ENCODE data around the gene DECR2. TPM values are rescaled to one million over a fixed set of nuclear protein-coding genes. Genes with fewer than 3 reads are reported as not detected.
A peak's percentile ranks its signal among the peaks of the same experiment; 100 is the strongest.

The DECR2 gene
- total and polyA plus RNA-seq, 2 of the 13 experiments (the other 11 are each of a cell fraction or from before 2014, with no cell fraction given) = 36.3 to 44.6 TPM

DNA sequence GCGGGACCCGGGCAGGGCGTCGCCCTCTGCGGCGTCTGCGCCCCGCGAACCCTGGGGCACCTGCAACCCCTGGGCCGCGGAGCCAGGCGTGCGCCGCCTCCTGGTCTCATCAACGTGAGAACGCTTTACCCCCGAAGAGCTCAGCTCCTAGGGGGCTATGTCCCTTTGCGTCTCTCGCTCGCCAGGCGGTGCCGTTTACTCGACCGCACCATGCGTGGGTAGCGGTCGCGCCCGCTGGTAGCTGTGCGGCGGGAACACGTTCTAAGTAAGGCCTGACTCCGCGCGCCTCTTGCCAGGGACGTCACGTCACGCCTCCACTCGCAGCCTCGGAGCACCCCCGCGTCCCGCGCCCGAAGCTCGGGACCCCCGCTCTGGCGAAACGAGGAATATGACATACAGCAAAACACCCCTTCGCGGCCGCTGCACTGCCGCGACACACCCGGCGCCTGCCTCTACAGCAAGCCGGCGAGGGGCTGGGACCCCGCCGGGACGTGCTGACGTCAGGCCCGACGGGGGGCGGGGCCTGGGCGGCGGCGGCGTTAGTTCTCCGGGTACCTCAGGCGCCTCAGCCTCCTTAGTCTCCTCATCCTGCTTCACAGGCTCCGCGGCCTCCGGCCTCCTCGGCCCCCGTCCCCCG lies 23.5 kb downstream of the DECR2 start, which contains the start of gene RAB11FIP3 (continued):
- TF ChIP-seq, protein P1, sequence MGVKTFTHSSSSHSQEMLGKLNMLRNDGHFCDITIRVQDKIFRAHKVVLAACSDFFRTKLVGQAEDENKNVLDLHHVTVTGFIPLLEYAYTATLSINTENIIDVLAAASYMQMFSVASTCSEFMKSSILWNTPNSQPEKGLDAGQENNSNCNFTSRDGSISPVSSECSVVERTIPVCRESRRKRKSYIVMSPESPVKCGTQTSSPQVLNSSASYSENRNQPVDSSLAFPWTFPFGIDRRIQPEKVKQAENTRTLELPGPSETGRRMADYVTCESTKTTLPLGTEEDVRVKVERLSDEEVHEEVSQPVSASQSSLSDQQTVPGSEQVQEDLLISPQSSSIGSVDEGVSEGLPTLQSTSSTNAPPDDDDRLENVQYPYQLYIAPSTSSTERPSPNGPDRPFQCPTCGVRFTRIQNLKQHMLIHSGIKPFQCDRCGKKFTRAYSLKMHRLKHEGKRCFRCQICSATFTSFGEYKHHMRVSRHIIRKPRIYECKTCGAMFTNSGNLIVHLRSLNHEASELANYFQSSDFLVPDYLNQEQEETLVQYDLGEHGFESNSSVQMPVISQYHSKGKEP (CRISPR knock-in tag; IDR thresholded peaks at IDR 0.05) = no peak
- TF ChIP-seq ZNF879 (CRISPR knock-in tag; IDR thresholded peaks at IDR 0.05) (no peak; the same call in 1 of the 2 replicates), ZNF143 (CRISPR knock-in tag; IDR thresholded peaks at IDR 0.05) (peak; percentile 54; the same call in 1 of the 2 replicates), NFKBIZ (CRISPR knock-in tag; IDR thresholded peaks at IDR 0.05) (no peak), ZNF17 (CRISPR knock-in tag; IDR thresholded peaks at IDR 0.05) (no peak), ZNF432 (CRISPR knock-in tag; IDR thresholded peaks at IDR 0.05; ENCODE audit: borderline replicate concordance) (no peak), SUZ12 (IDR thresholded peaks at IDR 0.05; ENCODE audit: low read depth, low read length) (no peak), ZNF556 (CRISPR knock-in tag; IDR thresholded peaks at IDR 0.05; ENCODE audit: borderline replicate concordance) (peak; percentile 57; the same call in 1 of the 2 replicates), PAF1 (CRISPR knock-in tag; IDR thresholded peaks at IDR 0.05) (no peak), ZNF496 (CRISPR knock-in tag; IDR thresholded peaks at IDR 0.05; ENCODE audit: insufficient replicate concordance) (no peak), SP5 (CRISPR knock-in tag; IDR thresholded peaks at IDR 0.05; ENCODE audit: borderline replicate concordance, low read depth) (no peak), ZNF577 (CRISPR knock-in tag; IDR thresholded peaks at IDR 0.05; ENCODE audit: borderline replicate concordance, low read depth) (no peak), ZNF3 (CRISPR knock-in tag; IDR thresholded peaks at IDR 0.05) (no peak), KAT8 (CRISPR knock-in tag; IDR thresholded peaks at IDR 0.05) (peak; percentile 42), RFXAP (CRISPR knock-in tag; IDR thresholded peaks at IDR 0.05; ENCODE audit: borderline replicate concordance) (no peak), TCF7L2 (IDR thresholded peaks at IDR 0.05; ENCODE audit: low read depth, low read length) (no peak), SIX4 (CRISPR knock-in tag; IDR thresholded peaks at IDR 0.05) (no peak), MEIS1 (CRISPR knock-in tag; IDR thresholded peaks at IDR 0.05; ENCODE audit: borderline replicate concordance) (peak; percentile 40; the same call in 1 of the 2 replicates), ZNF792 (CRISPR knock-in tag; IDR thresholded peaks at IDR 0.05) (peak; percentile 57; the same call in 1 of the 2 replicates), FOXO1 (CRISPR knock-in tag; IDR thresholded peaks at IDR 0.05) (no peak)
- TF ChIP-seq, protein P2, sequence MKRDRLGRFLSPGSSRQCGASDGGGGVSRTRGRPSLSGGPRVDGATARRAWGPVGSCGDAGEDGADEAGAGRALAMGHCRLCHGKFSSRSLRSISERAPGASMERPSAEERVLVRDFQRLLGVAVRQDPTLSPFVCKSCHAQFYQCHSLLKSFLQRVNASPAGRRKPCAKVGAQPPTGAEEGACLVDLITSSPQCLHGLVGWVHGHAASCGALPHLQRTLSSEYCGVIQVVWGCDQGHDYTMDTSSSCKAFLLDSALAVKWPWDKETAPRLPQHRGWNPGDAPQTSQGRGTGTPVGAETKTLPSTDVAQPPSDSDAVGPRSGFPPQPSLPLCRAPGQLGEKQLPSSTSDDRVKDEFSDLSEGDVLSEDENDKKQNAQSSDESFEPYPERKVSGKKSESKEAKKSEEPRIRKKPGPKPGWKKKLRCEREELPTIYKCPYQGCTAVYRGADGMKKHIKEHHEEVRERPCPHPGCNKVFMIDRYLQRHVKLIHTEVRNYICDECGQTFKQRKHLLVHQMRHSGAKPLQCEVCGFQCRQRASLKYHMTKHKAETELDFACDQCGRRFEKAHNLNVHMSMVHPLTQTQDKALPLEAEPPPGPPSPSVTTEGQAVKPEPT (CRISPR knock-in tag; IDR thresholded peaks at IDR 0.05; ENCODE audit: low read depth) = no peak
- TF ChIP-seq, protein P3, sequence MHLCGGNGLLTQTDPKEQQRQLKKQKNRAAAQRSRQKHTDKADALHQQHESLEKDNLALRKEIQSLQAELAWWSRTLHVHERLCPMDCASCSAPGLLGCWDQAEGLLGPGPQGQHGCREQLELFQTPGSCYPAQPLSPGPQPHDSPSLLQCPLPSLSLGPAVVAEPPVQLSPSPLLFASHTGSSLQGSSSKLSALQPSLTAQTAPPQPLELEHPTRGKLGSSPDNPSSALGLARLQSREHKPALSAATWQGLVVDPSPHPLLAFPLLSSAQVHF (CRISPR knock-in tag; IDR thresholded peaks at IDR 0.05) = 0 out of 2 replicates have a peak, but pooled peaks have one; percentile 39
- TF ChIP-seq, protein P4, sequence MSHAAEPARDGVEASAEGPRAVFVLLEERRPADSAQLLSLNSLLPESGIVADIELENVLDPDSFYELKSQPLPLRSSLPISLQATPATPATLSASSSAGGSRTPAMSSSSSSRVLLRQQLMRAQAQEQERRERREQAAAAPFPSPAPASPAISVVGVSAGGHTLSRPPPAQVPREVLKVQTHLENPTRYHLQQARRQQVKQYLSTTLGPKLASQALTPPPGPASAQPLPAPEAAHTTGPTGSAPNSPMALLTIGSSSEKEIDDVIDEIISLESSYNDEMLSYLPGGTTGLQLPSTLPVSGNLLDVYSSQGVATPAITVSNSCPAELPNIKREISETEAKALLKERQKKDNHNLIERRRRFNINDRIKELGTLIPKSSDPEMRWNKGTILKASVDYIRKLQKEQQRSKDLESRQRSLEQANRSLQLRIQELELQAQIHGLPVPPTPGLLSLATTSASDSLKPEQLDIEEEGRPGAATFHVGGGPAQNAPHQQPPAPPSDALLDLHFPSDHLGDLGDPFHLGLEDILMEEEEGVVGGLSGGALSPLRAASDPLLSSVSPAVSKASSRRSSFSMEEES (CRISPR knock-in tag; IDR thresholded peaks at IDR 0.05) = no peak
- TF ChIP-seq, protein P5, sequence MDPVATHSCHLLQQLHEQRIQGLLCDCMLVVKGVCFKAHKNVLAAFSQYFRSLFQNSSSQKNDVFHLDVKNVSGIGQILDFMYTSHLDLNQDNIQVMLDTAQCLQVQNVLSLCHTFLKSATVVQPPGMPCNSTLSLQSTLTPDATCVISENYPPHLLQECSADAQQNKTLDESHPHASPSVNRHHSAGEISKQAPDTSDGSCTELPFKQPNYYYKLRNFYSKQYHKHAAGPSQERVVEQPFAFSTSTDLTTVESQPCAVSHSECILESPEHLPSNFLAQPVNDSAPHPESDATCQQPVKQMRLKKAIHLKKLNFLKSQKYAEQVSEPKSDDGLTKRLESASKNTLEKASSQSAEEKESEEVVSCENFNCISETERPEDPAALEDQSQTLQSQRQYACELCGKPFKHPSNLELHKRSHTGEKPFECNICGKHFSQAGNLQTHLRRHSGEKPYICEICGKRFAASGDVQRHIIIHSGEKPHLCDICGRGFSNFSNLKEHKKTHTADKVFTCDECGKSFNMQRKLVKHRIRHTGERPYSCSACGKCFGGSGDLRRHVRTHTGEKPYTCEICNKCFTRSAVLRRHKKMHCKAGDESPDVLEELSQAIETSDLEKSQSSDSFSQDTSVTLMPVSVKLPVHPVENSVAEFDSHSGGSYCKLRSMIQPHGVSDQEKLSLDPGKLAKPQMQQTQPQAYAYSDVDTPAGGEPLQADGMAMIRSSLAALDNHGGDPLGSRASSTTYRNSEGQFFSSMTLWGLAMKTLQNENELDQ (CRISPR knock-in tag; IDR thresholded peaks at IDR 0.05; ENCODE audit: borderline replicate concordance) = no peak

All from HepG2 (cell line).